Stimulated activated CD8-positive, alpha-beta memory T cell treated with anti-CD3 and anti-CD28 coated beads, Interleukin-4, amount 100 ng/mL, for 48 hours (primary cell): ENCODE measurements around the gene SIDT2.
A peak's percentile ranks its signal among the peaks of the same experiment; 100 is the strongest.
"Not testable (repeated sequence)": the region's sequence is repeated elsewhere in the genome, so short reads cannot be mapped to it uniquely, and the experiment has no call there.

Source experiments
- DNase-seq: peaks from one replicate; pipeline ENCODE4 v3.0.0-alpha.2; 2020

The SIDT2 gene

DNA sequence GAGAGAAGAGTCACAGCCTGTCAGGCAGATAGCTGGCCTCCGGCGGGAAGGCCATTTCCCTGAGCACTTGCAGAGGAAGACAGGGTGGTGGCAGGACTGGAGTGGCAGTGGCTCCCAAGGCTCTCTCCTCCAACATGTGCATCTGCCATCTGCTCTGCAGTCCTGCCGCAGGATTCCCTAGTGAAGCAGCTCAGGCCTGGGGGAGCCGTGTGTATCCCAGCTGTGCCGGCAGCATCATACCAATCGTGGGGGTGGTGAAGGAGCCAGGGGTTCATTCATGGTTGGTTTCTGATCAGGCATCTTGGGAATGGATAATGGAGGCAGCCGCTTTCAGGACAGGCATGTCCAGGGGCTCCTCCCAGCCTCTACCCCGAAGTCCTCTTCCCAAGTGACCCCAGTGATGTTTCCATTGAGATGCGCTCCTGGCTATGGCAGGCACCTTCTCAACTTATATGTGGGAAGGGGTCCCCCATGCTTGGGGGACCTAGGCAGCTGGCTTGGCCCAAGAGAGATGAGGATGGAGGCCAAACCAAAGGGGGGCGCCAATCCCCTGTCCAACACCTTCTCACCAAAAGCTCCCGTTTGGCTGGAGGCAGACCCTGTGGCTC lies 26.8 kb downstream of the SIDT2 start:
- no peak for DNase-seq

DNA sequence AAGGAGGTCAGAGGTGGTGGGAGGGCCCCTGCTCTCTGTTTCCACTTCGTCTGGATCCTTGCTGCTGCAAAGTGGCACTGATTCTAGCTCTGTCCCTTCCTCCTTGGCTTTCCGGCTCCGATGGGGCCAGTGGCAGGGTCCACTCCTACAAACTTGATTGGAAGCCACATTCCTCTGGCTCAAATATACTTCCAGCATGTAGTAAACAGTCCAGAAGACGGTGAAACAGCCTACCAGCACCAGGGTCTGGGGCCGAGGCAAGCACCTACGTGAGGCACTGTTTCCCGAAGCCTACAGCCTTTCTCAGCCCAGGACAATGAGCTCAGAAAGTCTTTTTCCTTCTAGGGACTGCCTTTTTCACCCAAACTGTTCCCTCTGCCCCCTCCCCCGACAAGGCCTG lies 27.6 kb downstream of the SIDT2 start:
- not testable (repeated sequence) for DNase-seq

DNA sequence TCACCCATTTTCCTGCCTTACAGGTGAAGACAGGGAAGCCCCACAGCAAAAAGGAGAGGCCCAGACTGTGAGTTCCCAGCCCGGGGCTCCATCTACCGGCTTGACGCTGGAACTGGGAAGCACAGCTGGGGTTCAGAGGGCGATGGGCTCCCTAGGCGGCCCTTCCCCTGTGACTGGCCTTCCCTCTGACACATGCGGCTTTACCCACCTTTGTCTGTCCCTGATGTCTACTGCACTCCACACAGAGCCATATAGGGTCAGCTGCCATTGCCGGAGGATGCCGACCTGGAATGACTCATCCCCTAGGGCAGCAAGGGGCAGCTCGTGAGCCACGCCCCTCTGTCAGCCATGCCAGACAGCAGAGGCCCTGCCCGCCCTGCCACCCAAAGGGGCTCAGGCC lies 28.3 kb downstream of the SIDT2 start:
- not testable (repeated sequence) for DNase-seq

DNA sequence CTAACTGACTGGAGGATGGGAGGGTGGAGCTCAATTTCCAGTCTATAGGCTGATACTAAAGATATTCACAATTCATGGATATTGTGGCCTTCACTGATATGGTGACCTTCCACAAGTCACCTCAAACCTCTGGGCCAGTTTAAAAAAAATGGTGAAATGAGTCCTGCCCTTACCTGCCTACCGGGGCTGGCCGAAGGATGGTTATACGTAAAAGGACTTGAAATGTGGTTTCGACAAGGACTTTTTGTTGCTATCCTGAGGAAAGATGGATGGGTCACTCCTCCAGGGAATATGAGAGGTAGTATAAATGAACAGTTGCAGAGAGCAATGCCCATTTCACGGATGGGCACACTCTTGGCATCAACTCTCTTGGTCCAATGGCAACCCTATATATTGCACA lies 28.9 kb downstream of the SIDT2 start:
- not testable (repeated sequence) for DNase-seq

DNA sequence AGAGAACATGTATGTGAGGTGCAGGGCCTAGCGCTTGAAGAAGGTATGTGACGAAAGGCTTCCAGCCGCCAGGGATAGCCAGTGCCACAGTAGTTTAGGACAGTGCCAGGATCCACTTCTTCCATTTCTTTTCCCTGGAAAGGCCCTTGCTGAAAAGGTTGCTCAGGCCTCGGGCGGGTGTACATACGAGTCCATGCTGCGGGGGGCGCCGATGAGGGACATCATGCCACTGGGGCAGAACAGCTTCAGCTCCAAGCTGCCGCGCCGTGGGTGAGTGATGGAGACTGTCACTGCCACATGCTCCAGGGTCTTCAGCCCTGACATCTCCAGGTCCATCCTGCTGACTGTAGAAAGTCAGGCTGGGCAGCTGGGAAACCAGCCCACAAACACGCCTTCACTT lies 30.2 kb downstream of the SIDT2 start:
- DNase-seq = peak; percentile 53

DNA sequence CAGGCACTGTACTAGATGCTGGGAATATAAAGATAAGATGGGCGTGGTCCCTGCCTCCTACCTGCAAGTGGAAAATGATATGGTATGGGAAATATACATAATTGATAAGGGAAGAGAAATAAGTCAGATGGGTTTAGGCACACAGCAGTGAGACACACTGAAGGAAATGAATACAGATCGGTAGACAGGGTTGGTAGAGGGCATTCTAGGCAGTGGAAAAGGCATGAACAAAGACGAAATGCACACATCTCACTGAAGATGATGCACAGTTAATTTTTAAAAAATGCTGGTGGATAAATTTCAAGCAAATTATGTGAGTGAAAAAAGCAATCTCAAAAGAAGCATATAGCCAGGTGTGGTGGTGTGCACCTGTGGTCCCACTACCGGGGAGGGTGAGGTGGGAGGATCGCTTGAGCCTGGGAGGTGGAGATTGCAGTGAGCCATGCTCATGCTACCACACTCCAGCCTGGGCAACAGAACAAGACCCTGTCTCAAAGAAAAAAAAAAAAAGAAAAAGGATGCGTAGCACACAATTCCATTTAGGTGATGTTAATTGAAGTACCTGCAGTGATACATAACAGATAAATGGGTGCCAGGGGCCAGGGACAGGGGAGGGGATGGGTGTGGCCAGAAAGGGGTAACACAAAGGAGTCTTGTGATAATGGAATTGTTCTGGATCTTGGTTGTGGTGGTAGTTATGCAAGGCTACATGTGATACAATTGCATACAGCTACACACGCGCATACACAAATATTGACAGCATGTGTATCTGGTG lies 31.0 kb downstream of the SIDT2 start:
- not testable (repeated sequence) for DNase-seq

DNA sequence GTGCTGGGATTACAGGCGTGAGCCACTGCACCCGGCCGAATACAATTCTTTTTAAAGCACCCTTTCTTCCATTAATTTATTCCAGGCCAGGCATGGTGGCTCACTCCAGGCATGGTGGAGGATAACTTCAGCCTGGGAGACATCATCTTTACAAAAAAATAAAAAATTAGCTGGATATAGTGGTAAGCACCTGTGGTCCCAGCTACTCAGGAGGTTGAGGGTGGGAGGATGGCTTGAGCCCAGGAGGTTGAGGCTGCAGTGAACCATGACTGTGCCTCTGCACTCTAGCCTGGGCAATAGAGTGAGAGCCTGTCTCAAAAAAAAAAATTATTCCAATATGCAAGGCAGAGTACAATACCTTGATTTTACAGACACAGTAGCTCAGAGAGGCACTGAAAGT lies 32.1 kb downstream of the SIDT2 start:
- no peak for DNase-seq

DNA sequence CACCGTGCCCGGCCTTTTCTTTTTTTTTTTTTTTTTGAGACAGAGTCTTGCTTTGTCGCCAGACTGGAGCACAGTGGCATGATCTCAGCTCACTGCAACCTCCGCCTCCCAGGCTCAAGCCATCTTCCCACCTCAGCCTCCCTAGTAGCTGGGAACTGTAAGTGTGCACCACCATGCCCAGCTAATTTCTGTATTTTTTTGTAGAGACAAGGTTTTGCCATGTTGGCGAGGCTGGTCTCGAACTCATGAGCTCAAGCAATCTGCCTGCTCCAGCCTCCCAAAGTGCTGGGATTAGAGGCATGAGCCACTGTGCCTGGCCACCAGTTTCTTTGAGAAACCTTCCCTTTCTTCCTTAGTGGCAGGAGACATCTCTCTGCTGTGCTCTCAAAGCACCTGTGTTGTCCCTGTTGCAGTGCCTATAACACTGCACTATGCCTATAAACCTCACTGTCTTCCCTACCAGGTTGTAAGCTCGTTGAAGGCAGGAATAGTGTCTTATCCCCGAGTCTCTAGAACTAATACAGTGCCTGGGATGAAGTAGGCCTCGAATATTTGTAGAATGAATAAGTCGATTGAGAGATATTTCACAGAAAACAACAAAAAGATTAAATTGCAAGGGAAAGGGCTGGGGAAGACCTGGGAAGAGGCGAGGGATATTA lies 34.3 kb downstream of the SIDT2 start:
- no peak for DNase-seq

DNA sequence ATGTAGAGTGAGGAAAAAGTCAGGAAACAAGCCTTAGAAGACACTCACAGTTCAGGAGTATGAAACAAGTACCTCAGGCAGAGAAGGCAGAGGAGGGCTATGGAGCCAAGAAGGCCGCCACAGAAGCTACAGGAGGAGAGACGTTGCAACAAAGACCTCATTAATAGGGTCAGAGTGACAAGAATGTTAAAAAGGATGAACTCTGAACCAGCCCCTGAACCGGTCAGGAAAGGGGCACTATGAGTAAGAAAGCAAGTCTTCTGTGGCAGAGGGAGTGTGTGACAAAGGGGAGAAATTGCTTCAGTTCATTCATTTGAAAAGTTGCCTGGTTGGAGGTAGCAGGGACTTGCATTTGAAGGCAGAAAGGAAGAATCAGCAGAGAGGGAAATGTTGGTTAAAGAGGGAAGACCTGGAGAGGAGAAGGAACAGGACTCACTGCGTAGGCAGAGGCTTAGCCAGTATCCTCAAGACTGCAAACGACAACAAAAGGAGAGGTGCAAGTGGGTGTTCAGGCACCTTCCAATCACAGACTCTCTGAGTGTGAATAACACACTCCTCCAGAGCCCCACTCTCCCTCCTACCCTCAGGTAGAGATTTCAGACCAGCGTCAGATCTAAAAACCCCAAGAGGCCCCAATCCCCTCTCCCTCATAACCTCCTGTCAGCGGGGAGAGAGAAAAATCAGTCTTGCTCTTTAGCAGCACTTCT lies 36.0 kb downstream of the SIDT2 start:
- no peak for DNase-seq

DNA sequence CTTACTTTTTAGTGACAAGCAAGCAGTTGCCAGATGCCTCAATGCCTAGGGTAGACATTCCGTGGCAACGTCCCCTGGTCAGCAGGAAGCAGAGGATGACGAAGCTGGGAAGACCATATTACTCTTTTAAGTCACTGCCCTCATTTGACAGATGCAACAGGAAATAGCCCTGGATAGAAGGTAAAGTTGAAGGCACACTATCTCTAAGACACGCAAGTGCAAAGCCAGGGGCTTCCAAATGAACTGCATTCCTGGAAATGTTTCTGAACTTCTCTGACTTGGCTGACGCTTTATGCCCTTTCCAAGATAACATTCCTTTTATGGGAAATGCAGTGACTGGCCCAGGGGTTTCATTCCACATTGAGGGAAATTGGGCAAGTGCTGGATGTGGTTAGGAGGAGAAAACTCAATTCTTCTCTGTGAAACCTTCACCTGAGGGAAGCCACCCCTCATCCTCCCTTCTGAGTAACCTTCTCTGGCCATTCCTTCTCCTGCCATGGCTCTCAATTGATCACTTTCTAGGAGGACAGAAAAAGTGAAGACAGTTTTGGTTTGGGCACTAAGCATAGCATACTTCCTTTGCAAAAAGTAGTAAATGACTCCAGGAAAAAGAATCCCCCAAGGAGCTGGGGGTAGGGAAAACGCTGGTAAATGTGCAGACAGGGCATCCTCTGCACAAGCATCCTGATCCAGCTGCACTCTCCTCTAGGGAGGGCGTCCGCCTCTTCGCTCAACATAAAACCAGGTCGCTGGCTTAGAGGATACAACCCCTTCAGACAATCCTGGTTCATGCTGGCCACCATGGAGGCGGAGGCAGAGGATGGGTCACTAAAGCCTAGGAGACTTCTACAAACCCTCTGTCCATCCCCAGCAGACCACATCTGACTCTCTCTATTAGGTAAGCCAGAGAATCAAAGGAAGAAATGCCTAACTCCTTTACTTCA lies 38.9 kb downstream of the SIDT2 start:
- DNase-seq = no peak

DNA sequence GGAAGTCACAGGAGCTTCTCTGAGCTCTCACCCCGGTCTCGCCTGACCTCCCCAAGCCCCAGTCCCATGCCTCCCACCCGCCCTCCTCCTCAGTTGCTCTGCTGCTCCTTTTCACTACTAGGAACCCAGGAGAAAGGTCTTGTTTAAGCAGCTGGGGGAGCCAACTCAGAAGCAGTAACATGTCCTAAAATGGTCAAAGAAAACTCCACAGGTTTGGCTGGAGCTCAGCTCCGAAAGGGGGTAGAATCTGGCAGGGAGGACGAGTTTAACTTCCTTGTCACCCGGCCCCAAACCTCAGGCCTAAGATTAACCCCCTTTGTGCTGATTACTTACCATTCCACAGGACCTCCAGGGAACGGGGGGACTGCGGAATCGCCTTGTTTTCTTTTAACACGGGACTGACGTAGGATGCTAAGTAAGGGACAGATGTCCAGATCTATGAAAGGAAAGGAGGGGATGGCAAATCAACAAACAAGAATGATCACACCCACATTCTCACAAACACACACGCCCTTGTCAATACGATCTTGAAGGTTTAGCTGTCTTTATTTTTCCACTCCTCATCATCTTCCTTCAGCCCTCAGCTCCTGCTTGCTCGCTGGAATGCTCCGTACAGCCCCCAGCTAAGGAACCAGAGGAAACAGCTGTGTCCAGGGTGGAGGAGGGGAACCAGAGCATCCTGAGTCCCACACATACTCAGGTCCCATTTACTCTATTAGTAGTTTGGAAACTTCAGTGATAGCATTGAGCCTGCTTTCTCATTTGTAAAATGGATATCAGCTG lies 39.8 kb downstream of the SIDT2 start:
- DNase-seq = no peak

DNA sequence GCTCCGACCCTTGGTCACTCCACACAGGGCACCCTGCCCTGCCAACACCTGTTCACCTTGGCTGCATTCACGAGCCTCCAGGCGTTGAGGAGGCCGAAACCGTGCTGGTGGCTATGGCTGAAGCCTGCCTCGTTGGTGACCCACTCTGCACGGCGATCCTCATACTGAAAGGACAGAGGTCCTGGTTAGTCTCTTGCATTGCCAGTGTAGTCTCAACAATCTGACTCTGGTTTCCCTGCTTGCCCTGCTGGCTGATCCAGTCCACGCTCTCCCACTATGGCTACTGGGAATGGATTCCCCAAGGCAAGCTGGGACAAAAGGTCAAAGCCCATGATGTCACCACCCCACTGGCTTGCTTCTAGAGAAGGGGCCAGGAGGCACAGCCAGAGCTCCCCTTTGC lies 40.5 kb downstream of the SIDT2 start:
- DNase-seq = no peak

DNA sequence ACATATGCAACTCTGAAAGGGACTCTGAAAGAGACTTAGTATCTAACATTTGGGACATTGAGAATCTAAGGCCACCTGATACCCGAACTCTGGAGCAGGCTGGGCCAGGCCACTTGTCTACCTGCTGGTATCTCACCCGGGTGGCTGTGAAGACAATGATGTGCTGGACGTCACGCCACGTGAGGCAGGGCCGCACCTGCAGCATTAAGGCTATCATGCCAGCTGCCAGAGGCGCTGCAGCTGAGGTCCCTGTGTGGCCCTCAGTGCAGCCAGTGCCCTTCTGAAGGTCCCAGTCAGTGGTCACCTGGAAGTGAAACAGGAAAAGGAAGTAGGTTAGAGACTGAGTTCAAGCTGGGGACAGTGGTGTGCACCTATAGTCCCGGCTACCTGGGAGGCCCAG lies 40.9 kb downstream of the SIDT2 start:
- no peak for DNase-seq

DNA sequence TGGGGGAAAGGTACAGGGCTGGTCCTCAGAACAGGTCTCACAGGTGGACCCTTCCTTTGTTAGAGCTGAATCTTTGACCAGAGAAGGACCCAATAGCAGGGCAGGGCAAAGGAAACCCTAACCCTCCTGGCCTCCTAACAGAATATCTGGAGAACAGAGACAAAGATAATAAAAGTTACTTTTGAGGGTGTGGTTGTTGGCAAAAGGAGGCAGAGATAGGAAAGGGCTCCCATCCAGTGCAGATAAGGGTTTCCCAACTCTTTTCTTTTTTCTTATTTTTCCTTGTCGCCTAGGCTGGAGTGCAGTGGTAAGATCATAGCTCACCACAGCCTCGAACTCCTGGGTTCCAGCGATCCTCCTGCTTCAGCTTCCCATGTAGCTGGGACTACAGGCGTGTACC lies 41.5 kb downstream of the SIDT2 start:
- no peak for DNase-seq

DNA sequence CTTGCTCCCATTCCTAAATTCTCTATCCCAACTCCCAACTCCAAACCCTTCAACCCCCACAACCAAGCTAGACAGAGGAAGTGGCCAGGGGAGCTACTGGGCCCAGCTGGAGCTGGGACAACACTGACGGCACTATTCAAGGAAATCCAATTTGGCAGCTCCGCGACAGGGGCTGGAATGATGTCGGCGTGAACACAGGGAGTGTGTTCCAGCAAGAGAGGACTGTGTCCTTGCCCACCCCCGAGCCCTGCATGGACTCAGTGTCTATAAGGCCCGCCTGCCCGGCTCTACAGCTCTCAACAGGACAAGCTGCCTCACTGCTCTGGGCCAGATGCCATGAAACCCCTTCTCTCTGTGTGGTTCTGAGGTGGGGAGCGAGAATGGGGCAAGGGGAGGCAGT lies 42.0 kb downstream of the SIDT2 start:
- DNase-seq = no peak

DNA sequence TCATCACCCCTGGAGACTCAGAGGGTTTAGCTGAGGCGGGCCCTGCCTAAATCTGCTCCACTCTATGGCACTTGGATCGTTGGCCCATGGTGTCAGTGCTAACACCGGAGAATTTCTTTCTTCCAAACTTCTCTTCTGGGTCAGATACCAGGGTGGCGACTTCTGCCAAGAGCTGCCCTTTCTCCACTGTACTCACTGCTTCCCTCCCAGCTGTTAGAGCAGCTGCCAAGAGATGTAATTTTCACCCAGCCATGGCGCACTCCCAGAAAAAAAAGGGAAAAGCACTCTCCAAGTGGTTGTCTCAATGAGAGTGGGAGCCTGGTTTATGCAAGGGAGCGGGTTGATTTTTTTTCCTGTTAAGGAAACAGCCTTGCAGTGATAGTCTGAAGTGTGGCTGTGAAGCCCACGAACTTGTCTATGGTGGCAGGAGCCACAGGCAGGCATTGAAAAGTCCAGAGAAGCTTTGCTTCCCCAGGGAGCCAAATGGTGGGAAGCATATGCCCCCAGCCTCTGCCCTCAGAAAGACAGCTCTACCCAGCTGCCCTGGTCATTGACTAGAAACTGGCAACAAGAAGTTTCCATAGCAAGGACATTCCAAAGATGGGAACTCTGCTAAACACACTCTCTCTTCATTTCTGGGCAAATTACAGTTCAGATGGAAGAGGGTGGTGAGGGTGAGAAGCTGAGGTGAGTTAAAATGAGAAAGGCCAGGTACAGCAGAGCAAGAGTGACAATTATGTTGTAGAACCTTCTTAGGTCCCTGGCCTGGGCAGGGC lies 42.6 kb downstream of the SIDT2 start:
- DNase-seq = no peak

DNA sequence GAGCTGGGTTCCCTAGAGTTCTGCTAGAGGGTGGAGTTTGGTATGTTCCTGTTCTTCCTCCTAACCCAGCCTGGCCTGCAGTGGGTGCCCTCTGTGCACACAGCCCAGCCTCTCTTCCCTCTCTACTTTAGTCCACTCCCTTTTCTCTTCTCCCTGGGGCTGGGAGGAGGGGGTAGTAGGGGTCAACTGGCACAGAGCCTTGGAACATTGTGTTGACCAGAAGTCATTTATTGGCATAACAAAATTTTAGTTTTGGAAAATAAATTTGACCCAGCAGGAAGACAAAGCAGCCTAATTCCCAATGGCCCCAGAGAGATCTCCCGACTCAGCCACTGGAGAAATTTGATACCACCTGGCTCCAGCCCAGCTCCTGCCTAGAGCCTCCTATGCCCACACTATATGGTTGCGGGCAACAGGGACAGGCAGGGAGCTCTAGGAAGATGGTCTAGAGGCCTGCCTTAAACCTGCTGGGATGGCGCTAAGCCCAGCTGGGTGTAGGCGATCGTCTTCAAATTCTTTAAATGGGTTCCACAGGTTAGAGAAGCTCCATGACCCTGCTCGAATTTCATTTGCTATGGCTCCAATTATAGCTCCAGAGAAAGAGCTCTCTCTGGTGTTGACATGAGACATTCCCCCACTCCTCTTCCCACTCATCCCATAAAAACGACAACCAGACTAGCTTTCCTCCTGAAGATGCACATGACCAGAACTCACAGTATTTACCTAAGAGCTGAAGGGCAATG lies 43.4 kb downstream of the SIDT2 start:
- DNase-seq = no peak

DNA sequence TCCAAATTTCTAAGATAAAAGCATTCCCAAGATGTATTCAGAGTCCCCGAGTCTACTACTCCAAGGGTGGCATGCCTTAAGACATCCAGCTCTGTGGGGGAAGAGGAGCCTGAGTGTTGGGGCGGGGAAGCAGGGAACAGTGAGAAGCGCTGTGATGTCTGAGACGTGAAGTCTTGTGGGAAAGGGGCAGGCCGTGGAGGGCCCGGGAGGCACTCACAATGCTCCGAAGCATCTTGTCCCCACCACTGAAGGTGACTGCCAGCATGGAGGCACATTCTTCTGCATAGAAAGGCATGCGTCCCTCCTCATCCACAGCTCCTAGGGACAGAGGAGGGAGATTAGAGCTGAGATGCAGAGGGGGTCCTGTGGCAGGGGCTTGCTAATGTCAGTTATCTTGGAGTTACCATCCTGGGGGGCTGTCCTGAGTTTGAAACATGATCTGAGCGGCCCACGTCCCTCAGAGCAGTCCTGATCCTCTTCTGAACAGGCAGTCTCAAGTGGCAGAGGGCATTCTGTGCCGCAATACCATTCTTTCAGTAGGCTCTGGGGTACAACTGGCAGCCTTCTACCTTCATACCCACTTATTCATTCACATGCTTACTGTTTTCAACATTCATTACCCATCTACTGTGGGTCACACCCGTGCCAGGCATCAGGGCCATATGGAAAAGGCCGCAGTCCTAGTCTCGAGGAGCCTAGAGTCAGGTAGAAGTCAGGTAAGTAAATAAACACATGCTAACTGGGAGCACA lies 44.6 kb downstream of the SIDT2 start:
- no peak for DNase-seq
